Fibroblast of skin of left quadriceps (primary cell): ENCODE measurements around the gene DOCK1.

ENCODE experiments used
- DNase-seq, 2 experiments: peaks; one replicate each; pipeline ENCODE4 v3.0.0-alpha.2; 2013; ENCODE audit warnings: low read depth in 2 of 2

DOCK1 gene

DNA sequence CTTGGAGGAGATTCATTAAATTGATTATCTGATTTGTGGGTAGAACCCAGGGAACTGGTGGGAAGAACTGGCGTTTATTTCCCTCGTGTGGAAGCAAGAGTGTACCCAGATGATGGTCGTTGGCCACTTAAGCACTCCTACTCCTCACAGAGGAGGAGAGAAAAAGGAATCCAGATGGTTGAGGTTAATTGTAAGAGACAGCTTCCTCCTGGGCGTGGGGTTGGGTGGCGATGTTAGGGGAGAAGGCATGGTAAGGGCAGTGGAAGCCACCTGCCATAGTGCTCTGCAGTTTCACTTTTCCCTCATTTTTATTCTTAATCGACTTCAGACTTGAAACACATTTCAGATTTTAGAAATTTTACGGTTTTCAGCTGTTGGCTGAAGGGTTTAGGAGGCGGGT lies 104.1 kb downstream of the DOCK1 start:
- DNase-seq, result no peak

DNA sequence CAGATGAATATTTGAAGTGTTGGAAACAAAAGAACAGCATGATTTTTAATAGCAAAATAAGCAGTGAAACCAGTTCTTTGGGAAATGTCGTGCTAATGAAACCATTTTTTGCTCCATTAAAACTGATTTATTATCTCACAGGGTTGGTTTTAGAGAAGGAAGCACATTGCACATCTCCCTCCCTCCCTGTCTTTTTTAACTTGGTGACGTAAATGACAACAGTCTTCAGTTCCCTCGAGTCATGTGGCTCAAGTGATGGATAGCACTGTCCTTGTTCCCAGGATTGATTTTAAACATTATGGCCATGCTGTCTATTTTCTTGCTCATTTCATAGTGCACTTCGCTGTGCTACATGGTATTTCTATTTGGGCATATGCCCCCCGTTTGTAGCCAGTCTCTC lies 105.9 kb downstream of the DOCK1 start:
- DNase-seq, result no peak

DNA sequence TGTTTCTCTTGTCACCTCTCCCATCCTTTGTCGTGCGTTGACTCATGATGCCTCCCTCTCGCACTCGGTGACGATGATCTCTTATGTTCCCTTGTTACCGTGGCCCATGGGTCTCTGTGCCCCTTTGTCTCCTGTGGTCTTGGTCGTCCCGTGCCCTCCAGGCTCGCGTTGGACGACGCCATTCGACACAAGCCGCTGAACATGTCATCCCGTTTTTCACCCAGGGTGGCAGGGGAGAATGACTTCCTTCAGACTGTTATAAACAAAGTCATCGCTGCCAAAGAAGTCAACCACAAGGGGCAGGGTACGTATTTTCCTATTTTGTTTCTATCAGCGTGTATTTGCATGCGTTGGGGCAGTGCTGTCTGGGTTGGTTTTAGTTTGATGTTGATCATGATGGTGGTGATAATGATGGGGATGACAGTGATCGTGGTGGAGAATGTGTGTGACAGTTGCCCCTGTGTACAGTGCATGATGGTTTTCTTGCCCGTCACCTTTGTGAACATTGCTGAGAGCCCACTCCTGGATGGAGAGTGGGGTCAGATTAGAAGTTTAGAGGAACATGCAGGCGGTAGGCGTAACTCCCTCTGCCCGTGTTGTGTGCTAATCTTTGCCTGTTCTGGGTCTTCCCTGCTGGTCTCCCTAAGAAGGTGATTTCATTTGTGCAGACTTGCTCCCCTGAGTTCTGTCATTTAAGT lies 107.0 kb downstream of the DOCK1 start:
- no peak for DNase-seq

DNA sequence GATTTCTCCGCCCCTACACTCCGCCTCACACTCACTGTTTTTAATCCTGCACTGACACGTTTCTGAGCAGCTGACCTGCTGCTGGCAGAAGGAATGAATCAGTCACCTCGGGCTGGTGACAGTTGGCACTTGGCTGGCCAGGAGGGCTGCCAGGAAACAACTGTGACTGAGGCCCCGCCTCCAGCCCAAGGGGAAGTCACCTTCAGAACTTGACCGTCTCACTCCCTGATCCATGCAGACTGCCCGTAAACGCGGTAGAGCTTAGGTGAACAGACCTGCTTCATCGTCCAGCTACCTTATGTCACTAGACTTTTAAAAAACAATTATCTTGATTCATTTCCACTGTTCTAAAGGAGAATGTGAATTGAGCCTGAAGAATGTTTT lies 107.5 kb downstream of the DOCK1 start:
- no peak for DNase-seq

DNA sequence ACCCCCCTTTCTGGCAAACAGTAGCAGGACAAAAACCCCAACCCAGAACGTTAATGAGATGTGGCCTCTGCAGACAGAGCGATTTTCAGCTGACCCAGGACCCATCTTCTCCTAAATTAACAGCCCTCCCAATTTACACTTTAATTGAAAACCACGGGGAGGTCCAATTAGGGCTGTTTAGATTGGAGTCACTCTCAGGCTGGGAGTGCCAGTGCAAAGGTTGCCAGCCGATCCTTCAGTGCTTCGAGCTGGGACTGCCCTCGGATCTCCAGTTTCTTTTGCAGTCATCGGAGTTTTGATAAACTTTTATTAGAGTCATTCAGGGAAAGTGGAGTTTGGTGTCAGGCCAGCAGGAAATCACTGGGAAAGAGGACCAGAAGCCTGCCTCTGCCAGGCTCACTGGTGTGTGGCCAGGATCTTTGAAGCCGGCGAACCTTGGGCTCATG lies 108.0 kb downstream of the DOCK1 start:
- no peak for DNase-seq

DNA sequence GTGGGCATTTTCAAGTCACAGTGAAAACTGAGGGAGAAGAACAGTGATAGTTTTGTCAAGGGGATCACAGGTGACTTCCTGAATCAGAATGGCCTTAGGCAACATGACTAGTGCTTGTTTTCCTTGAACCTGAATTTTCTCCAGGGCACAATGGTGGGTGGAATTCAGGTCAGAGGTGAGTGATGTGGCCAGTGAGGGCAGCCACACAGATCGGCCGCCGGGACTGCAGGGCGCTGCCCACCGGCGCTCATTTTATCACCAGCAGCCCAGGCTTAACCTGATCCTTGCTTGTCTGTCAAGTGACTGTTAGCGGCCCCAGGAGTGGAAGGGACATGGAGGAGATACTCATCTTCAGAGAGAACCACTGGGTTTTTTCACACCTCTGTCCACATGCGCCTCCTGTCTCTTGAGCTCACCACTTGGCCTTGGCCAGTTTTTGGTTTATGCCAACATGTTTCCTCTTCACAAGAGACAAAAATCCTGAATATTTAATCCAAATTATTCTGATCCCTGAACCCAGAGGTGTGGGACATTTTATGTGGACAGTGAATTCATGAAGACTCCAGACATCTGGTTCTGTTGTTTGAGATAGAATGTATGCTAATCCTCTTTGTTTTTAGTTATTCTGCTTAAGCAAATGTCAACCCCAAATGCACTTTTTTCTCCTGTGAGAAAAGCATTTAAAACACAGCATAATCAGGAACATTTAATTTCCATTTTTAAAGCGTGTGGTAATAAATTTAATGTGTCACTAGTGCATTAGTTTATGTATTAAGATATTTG lies 108.7 kb downstream of the DOCK1 start:
- no peak for DNase-seq

DNA sequence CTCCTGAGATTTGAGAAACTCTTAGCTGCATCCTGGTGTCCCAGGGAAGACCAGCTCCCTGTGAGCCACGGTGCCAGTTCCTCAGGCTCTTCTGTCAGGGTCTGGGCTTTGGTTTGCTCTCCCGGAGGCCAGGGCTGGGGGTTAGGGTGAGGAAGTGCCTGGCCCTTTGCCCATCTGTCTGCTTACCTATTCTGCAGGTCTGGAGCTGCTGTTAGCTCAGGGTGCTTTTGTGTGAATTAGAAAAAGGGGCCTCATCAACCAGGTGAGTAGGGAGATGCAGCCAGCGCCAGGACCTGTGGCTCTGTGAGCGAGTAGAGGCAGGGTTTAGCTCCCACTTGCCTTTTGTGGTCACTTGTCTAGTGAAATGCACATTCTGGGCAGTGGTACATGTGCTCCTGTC lies 109.4 kb downstream of the DOCK1 start:
- no peak for DNase-seq

DNA sequence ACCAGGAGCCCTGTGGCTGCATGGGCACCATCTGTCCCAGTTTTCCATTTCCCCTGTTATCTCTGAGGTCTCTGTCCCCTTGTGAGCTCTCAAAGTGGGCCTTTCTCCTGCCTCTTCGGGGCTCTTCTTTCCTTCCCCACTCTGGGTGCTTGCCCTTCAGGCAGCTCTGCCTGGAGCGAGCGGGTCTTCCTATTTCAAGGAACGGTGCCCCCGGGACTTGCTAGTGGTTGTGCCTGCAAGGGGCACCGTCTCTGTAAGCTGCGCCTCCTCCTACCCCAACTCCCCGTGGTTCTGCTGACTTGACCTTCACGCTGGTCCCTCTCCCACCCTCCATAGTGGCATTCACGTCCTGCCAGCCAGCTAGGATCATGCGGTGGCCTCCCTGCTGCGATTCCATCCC lies 110.1 kb downstream of the DOCK1 start:
- no peak for DNase-seq

DNA sequence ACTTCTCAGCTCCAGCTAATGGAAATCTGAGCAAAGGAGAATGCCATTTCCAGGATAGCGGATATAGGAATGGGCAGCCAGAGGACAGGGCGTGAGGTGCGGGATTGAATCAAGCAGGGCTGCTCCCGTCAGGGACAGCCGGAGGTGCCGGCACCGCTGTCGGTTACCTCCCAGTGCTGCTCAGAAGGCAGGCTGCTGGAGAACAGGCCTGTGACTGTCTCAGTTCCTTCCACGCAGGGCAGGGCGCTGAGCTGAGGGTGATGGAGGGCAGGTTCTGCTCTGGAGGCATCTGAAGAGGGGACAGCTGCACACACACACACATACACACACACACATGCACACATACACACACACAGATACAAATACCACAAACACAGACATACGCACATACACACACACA lies 111.1 kb downstream of the DOCK1 start:
- DNase-seq, result no peak

DNA sequence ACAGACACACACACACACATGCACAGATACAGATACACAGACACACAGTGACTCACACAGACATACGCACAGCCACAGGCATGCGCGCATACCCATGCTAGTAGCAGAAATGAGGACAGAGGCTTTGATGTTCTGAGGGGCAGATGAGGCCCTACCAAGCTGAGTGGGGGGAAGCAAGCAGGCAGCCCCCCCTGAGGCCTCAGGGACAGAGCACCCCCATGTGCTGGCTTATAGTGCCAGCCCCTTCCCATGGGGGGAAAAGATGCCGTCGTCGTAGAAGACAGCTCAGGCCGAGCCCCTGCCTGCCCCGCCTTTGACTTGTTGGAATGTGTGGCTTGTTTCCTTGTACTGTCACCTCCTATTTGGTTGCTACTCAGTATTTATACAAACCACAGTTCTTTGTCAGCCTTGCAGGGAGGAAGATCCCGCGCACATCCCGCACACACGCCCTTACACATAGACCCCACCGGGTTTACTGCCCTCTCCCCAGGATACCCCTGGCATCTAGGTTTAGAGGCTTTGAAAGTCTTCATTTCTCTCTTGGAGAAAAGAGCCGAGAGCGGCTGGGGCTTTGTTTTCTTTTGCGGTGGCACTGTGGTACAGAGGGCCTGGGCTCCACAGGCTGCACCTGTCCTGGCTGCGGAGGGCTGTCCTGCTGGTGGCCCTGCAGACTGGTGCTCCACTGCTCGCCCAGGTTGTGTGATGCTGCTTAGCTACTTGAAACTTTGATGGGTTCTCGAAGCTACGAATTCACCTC lies 112.5 kb downstream of the DOCK1 start:
- peak; percentile 49 to 58 for DNase-seq

DNA sequence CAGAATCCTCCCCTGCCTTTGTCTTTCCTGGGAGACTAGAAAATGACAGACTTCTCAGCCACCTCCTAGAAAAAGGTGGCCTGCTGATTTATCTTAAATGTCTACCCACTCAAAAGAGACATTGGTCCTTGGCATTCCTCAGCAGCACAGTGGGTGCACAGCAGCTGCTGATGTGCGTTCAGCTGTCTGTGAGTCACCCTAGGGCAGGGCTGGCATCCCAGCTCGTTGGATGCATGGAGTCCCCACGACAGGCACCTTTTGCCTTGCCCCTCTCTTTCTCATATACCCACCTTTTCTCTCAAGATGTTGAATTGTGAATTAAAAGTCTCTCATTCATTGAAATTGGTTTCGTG lies 113.0 kb downstream of the DOCK1 start:
- no peak for DNase-seq

DNA sequence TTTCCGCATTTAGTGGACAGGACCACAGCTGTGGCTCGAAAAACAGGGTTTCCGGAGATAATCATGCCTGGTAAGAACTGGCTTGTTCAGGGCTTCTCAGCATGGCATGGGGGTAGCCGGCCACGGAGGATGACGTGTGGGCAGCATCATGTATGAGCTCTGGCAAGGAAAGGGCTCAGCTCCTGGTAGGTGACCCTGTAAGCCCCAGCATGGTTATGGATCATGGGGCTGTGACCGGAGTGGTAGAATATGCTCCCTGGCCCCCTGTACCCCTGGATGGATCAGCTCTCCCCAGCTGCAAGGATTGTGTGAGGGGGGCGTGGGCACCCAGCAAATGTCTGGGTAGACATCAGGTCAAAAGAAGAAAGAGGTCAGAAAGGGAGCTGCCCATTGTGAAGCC lies 113.5 kb downstream of the DOCK1 start:
- no peak for DNase-seq

DNA sequence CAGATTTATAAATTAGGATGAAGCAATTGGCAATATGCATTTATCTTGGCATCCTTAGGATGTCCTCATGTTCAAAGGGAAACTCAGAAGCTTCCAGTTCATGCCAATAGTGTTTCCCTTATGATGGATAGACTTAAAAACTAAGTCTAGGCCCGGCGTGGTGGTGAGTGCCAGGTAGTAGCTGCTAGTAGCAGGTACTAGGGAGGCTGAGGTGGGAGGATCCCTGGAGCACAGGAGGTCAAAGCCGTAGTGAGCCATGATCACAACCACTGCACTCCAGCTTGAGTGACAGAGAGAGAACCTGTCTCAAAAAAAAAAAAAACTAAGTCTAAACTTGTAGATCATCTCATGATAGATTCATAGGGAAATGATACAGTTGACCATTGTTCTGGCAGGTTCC lies 115.0 kb downstream of the DOCK1 start:
- DNase-seq, result no peak

DNA sequence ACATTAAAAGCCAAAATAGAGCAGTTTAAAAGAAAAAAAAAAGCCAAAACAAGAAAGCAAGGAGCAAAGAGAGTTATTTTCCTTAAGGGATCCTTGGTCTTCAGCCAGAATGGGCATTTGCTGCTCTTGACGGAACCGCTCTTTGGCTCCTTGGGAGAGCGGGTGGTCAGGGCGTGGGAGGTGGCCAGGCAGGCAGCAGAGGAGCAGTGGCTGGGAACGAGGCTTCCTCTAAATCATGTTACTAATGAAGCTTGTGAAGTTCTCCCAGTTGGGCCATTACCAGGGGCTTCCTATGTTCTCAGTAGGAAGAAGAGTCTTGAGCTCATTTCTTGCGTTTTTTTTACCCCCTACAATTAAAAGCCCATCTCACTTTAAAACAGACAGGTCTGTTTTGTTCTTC lies 116.6 kb downstream of the DOCK1 start:
- DNase-seq, result no peak

DNA sequence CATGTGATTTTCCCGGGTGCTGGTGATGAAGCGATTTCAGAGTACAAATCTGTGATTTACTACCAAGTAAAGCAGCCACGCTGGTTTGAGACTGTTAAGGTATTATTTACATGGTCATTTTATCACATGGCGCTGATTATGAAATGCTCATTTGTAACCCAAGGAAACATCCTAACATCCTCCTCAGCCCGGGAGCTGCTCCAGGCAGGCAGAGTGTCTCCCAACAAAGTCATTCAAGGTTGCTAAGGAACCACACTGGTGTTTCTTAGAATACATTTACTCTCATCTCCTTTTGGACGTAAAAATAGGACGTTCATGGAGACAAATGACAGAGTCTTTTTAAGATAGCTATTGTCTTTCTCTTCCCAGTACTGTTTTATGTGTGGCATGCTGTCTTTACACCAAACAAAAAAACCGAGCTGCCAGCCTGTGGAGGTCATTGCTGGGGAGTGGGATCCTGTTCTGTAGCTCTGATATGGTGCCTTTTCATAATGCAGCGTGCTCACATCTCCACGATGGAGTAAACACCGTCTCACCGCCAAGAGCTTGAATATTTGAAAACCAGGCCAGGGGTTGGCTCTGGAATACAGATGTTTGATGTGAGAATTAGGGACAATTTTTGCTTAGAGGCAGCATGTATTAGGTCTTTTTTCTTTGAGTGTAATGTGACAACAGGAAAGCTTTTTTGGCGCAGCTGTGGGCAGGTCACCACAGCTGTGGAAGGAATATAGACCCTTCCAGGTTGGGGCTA lies 119.6 kb downstream of the DOCK1 start:
- no peak for DNase-seq

DNA sequence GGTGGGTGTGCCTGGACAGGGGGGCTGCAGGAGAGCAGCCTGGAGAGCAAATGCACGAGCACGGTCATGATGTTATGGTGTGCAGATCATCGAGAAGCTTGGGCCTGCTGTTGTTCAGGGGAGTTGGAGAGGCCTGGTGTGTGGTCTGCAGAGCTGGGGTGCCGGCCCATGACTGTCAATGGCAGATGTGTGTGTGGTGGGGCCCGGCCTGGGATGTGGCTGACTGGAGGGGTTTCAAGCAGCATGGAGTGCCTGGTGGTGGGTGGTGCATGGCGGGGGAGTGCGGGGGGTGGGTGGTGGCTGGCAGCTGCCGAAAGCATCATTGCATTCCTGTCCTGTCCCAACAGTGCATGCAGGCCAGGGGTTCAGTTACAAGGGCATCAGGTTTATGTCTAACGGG lies 122.6 kb downstream of the DOCK1 start:
- DNase-seq, result no peak

DNA sequence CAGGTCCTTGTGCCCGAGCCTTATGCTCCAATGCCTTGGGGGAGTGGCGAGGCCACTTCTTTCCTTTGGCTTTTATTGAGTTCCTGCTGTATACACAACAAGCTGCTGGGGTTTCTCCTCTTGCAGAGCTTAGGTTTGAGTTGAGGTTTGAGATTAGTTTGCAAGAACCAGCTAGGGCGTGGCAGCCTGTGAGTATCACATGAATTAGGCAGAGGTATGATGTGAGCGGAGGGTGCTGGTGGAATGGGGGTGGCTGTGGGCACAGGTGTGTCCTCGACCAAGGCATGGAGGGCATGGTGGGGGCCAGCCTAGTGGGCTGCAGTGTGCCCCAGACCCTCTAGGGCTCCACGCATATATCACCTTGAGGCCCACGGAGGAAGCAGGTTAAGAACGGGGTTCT lies 123.3 kb downstream of the DOCK1 start:
- no peak for DNase-seq

DNA sequence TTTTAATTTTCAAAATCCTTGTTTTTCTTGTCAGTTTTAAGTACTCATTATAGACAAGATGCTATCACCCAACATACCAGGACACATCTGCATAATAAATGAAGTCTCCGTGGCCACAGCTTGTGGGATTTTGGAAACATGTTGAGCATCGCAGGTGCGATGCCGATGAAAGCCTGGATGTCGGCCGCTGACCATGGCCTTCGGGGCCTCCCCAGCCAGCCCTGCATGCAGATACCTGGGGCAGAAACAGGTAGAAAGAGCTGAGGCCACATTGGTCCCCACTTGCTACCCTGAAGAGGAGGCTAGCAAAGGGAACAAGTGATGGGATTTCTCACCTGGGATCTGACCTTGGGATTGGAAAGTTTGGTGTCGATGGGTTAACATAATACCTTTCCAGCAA lies 123.8 kb downstream of the DOCK1 start:
- DNase-seq, result no peak

DNA sequence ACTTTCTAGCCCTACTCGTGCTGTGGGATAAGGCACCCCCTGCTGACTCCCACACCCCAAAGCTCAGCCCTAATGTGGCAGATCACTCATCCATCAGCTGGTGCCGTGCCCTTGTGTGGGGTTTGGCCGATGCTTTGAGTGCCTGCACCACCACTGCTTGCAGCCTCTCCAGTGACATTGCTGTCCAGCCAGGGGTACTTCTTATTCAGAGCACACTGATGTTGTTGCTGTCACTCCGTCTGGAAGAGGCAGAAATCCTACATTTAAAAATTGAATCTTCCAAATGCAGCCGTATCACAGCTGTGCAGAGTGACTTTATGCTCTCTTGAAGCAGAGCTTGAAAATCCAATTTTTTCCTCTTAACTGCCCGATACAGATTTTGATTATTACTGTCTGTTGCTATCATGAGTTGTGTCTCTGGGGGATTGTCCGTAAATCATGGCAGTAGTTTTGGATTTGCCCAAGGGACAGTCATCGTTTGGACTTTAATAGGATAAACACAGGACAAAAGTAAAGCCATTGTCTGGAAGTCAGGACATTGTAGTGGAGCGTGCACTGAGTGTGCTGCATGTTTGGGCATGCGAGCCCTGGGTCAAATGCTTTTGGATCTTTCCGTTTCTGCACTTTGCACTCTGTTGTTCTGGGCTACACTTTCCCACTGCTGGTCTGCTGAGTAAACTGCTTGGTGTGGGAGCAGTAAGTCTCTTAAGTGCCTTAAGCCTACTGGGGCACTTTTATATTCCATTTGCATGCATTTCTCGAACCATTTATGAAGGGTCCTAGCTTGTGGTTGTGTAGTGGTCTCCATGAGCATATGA lies 128.2 kb downstream of the DOCK1 start:
- no peak for DNase-seq

DNA sequence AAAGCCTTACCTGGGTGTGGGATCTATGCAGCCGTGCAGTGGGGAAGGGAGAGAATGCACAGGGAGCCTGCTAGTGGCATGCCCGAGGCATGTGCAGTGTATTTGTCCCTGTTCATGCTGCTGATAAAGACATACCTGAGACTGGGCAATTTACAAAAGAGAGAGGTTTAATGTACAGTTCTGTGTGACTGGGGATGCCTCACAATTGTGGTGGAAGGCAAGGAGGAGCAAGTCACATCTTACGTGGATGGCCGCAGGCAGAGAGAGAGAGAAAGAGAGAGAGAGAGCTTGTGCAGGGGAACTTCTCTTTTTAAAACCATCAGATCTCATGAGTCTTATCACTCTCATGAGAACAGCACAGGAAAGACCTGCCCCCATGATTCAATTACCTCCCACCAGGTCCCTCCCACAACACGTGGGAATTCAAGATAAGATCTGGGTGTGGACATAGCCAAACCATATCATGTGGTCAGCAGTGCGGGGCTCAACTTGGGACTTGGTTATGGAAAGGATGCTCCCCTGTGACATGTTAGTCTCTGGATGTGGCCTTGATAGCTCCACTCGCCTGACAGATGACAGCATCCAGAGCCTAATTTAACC lies 128.9 kb downstream of the DOCK1 start:
- DNase-seq, result no peak

DNA sequence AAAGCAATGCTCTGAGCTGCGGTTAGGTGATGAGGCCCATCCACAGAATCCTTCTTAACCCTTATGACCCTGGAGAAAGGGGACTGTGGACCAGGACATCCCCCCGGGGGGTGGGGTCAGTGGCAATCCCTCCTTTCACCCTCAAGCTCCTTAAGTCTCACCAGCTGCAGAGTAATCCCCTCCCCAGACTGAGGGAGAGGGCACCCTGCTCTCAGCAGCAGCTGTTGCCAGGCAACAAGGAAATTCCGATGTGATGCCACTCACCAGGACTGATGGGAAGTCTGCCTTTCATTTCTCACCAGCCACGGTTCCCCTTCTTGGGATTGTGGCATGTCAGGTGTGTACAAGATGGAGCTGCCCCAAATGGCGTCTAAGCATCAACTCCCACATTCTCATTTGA lies 129.6 kb downstream of the DOCK1 start:
- no peak for DNase-seq
